HG02759 (cell line): ENCODE measurements around the gene WDR89.
"Not testable (repeated sequence)": the region's sequence is repeated elsewhere in the genome, so short reads cannot be mapped to it uniquely, and the experiment has no call there.

Experiments
- ATAC-seq: cut with Tn5 transposase; IDR thresholded peaks from one replicate; pipeline ENCODE4 v1.9.1; 2021; ENCODE audit warnings: mild to moderate bottlenecking, moderate library complexity; ENCODE audit not compliant: unreplicated experiment

Gene WDR89

GRCh38 chr14:63596998-63597658 lies 44.5 kb downstream of the WDR89 start:
- ATAC-seq, result no peak

DNA sequence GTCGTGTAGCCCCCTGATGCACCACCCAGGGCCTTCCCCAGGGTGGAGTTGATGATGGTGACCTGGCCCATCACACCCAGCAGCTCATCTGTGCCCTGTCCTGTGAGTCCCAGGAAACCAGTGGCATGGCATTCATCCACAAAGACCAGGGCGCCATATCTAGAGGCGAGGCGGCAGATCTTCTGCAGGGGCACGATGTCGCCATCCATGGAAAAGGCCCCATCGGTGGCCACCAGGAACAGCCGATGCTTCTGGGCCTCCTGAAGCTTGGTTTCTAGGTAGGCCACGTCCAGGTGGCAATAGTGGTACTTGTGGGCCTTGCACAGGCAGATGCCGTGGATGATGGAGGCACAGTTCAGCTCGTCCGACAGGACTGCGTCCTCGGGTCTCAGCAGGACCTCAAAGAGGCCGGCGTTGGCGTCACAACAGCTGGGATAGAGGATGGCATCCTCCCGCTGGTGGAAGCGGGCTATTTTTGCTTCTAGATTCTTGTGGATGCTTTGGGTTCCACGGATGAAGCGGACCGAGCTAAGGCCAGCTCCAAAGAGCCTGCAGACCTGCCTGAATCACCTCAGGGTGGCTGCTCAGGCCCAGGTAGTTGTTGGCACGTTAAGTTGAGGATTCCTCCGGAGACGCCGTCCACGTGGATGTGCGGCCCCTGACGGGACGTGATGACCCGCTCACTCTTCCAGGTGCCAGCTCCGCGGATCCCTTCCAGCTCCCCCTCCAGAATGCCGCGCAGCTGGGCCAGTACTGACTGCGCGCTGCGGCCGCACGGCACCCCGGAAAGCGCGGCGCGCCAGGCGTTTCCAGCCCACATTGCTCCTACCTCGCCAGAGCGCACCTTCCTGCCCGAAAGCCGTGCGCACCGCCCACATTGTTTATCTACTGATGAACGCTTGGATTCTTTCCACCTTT lies 47.0 kb downstream of the WDR89 start:
- ATAC-seq, result no peak

DNA sequence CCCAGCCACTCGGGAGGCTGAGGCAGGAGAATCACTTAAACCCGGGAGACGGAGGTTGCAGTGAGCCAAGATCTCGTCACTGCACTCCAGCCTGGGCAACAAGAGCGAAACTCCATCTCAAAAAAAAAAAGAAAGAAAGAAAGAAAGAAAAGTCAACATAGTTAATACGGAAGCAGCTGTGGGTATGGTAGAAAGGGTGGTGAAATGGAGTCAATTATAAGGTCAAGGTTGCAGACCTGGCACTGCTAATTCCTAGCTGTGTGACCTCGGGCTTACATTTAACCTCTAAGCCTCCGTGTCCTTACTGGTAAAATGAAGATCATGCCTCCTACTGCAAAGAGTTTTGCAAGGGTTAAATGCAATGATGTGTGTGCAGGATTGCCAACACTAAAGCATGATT lies 58.6 kb downstream of the WDR89 start:
- ATAC-seq, result not testable (repeated sequence)

DNA sequence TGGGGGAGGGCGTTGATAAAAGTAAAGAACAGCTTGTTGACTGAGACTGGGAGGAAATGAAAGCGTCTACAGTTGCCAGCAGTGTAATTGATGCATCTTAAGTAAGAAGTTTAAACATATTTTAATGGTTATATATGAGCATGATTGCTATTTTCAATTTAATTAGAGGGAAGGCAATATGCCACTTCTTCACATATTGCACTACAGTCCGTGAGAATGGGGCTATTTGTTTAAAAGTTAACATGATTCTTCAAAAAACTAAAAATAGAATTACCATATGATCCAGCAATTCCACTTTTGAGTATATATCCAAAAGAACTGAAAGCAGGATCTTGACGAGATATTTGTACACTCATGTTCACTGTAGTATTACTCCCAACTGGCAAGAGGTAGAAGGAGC lies 60.2 kb downstream of the WDR89 start:
- no peak for ATAC-seq

DNA sequence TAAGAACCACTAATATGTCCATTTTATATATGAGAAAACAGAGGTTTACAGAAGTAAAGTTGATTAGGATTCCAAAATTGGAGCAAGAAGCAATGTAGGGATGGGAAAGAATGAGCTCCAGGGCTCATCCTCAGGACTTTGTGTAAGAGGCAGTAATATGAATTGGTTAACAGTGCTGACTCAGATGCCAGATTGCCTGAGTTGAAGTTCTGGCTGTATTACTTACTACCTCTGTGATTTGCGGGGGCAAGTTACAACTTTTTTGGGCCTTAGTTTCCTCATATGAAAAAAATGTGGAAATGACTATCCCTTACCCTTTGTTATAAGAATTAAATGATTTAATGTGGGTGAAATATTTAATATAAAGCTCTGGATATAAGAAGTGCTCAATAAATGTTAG lies 63.4 kb downstream of the WDR89 start:
- no peak for ATAC-seq

DNA sequence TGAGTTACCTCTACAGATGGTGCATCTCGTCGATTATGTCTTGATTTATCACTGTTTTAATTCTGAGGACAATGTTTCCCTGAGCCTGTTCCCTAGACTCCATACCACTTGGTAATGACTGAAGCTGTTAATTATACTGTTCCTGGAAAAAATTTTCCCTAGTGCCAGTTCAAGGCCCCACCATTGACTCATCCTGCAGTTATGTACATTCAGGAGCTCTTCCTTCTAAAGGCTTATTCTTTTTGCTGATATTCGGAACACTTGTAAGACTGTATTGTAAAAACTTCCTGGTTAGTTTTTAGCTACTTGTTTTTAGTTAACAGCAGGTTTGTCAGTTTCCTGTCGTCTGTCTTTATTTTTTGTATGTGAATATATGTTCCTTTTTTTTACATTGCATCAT lies 68.1 kb downstream of the WDR89 start:
- no peak for ATAC-seq

DNA sequence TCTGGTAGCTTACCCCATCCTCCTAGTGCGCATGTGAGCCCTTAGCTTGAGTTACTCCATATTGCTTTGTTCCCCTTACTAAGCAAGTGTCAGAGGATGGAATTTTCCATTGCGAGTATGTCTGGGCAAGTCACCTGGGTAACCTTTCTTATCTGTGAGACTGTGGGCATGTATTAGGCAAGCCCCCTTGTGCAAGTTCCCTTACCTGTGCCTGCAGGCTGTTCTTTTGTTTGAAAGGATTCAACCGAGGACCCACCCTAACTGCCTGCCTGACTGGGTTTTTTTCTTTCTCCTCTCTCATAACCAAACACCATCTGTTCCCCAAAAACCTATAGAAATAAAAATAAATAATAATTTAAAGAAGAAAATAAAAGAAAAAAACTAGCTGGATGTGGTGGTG lies 76.2 kb downstream of the WDR89 start:
- no peak for ATAC-seq

- ATAC-seq, result no peak
Observed at GRCh38 chr14:63564318-63564717, 77.4 kb downstream of the WDR89 start.

DNA sequence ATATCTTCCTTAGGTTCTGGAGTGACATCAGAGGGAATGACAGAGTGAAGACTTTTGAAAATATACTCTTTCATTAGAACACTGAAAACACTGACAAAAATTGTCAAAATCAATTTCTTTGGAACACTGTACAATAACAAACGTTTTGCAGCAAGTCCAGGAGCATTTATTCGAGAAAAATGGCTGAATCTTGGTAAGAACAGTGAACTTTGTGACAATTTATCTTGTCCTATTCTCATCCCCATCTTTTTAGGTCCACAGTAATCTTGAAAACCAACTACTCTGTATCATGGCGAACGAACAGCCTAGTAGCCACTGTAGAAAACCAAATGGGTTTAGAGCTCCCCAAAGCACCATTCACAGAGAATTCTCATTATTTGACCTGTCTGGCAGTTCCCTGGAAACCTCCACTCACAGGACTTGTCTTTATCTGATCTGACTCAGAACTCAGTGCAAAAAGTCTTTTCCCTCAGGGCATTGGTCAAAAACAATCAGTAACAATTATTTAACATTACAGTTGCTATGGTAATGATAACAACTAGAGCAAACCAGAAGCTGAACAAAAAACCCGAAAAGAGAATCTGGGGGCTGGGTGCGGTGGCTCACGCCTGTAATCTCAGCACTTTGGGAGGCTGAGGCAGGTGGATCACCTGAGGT lies 78.2 kb downstream of the WDR89 start:
- no peak for ATAC-seq

- no peak for ATAC-seq
Observed at GRCh38 chr14:63562405-63562804, 79.3 kb downstream of the WDR89 start.

DNA sequence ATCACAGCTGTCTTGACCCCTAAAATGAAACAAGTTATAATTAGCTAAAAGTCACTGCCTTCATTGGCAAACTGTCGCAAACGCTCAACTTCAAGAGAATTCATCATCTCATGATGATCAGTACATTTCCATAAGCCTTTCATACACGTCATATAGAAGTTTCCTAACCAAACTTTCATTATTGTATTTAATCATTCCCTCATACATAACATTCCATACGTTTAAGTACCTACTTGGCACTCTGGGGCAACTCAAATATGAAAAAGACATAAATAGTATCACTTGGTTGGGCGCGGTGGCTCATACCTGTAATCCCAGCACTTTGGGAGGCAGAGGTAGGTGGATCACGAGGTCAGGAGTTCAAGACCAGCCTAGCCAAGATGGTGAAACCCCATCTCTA lies 86.1 kb downstream of the WDR89 start:
- no peak for ATAC-seq

- ATAC-seq, result no peak
Observed at GRCh38 chr14:63551332-63551731, 90.3 kb downstream of the WDR89 start.

GRCh38 chr14:63547798-63548335 lies 93.8 kb downstream of the WDR89 start:
- no peak for ATAC-seq
